Anterior cingulate cortex (tissue), 58 donors: ENCODE data around the gene ASAP2.

Experiments used
- DNase-seq, 58 donors: peaks; one replicate each; lab custom pipeline; 2025; lab: John Stamatoyannopoulos, UW

The ASAP2 gene

GRCh38 chr2:9269695-9270360 is 63.2 kb downstream of the ASAP2 start:
- DNase-seq = no peak

- no peak for DNase-seq
These were observed 64.5 kb downstream of the ASAP2 start for GRCh38 chr2:9271091-9271490.

GRCh38 chr2:9271691-9272090 is 65.1 kb downstream of the ASAP2 start:
- no peak for DNase-seq

DNA sequence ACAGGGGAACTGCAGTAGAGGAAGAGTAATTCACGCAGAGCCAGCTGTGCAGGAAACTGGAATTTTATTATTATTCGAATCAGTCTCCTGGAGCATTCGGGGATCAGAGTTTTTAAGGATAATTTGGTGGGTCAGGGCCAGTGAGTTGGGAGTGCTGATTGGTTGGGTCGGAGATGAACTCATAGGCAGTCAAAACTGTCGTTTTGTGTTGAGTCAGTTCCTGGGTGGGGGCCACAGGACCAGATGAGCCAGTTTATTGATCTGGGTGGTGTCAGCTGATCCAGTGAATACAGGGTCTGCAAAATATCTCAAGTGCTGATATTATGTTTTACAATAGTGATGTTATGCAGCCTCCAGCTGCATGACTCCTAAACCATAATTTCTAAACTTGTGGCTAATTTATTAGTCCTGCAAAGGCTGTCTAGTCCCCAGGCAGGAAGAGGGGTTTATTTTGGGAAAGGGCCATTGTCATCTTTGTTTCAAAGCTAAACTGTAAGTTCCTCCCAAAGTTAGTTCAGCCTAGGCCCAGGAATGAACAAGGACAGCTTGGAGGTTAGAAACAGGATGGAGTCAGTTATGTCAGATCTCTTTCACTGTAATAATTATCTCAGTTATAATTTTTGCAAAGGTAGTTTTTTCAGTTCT is 67.0 kb downstream of the ASAP2 start:
- DNase-seq = no peak

DNA sequence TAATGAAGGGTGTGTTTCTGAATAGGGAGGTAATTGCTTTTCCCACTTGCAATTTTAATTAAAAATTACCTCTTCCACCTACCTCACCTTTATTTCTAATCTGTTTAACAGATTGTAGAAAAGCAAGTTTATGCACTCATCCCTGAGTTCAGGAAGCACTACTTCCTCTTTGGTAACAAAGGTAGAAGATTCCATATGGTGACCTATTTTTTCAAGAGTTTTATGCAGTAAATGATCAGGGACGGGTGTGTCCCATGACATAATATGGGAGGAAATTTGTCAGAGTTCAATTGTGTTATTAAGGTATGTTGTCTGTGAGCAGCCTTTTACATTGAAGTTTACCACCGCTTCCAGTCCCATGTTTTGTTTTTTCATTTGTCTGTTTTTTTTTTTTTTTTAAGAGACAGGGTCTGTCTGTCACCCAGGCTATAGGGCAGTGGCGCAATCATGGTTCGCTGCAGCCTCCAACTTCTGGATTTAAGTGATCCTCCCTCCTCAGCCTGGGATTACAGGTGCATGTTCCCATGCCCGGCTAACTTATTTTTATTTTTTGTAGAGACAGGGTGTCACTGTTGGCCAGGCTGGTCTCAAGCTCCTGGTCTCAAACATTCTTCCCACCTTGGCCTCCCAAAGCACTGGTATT is 68.2 kb downstream of the ASAP2 start:
- DNase-seq = no peak

DNA sequence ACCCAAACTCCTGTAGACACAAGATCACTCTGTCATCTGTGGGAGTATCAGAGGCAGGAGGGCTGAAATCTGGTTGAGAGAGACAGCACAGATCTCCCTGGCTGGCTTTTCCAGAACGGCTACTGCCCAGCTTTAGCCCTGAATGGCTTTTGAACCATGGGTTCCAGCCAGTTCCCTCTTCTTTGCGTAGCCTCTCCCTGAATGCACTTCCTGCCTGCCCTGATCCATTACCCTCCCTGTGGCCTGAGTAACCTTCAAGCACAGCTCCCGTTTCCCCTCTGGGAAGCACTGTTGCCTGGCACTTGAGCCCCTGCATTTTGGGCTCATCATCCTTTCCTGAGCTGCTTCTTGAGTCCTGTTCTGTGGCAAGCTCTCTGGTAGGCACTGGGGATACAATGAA is 68.8 kb downstream of the ASAP2 start:
- DNase-seq = no peak

DNA sequence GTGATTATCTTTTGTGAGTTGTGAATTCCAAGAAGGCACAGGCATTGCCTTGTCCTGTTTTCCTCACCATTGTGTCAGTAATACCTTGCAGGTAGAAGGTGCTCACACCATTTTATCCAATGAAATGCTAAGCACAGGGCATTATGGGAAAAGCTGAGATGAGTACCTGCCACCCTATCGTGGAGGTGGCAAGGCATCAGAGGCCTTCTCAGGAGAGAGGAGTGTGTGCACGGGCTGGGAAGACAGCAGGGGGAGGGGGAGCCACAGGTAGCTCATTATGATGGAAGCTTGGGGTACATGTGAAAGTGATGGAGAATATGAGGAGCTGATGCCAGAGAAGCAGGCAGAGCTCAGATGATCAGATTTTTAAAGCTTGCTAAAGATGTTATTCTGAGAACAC is 69.5 kb downstream of the ASAP2 start:
- no peak for DNase-seq

GRCh38 chr2:9276901-9277451 is 70.4 kb downstream of the ASAP2 start:
- DNase-seq = no peak

DNA sequence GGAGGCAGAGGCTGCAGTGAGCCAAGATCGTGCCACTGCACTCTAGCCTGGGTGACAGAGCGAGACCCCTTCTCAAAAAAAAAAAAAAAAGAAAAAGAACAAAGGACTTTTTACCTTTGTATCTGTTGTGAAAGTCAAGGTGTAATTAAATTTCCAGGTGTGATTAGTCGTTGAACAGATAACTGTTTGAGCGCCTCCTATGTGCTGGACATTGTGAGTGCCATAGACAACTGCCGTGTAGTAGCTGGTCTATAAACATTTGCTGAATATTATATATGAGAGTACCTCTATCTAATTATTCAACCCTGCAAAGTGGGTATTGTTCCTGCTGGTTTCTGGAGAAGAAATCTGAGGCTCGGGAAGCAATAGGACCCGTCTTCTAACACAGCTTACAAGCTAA is 71.8 kb downstream of the ASAP2 start:
- no peak for DNase-seq

DNA sequence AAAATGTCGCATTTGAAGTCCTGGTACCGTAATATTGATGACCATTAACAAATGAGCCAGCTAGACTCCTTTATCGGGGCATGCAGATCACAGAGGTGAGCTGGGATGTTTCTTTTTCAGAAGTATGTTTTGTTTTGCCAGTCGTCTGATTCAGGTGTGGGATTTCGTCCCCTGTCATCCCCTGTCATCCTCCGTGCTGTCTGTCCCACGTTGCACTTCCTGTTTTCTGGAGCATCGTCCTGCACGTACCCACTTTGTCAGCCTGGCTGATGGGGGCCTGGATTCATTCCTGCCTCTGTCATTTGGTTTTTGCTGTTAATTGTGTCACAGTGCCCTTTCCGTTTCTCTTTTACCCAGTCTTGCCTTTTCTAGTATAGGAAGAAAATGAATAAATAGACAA is 72.8 kb downstream of the ASAP2 start:
- DNase-seq = no peak

GRCh38 chr2:9280224-9280623 is 73.6 kb downstream of the ASAP2 start:
- DNase-seq = no peak

DNA sequence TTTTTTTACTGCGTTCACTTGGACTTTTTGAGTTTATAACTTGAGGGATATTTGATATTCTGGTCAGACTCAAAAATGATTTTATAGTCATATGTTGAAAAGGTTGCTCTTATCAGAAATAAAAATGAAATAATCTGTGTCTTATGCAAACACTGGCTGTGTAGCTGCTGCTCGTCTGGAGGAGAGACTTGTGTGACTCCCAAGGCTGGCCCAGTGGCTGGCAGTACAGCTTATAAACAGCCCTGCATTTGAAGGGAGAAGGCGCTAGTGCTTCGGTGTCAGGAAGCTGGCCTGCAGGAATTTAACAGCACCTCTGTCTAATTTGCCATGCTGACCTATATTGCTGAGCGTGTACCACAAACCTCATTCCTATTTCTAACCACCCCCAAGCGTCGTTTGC is 74.5 kb downstream of the ASAP2 start:
- DNase-seq = no peak

DNA sequence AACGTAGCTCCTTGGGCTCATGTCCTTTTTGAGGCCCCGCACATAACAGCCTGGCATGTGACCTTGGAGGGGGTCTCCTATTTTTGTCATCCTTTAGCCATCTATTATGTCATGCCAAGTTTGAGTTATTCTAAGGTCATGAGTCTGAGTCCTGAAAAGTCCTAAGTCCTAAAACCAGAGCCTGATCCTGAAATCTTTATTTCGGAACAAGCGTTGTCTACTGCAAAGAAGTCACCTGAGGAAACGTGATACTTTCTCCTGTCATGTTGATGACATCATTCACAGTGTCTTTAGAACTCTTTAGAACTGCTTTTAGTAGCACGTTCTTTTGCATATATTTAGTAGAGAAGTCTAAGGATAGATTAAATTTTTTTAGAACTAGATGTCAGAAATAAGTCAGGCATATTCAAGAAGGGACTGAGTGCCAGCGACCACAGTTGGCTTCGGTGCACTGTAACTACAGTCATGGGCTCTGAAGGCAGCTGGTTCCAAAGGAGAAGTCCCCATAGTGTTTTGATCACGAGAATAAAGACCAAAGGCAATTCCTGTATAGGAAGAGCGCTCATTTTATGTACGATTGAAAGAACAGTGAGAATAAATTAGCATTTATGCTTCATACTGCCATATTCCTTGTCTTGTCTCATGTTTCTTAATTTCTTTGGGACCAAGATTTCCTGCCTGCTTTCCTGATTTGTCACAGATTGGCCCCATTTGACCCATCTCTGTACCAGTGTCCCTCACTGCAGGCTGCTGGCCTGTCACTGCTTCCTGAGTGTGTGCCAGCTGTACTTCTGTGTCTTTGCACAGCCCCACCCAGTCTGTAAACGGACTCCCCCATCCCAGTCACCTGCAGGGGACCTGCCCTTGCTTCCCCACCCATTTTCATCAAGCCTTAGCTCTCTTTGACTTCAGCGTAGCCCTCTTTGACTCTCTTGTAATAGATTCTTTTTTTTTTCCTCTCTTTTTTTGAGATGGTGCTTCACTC is 75.8 kb downstream of the ASAP2 start:
- DNase-seq = no peak

DNA sequence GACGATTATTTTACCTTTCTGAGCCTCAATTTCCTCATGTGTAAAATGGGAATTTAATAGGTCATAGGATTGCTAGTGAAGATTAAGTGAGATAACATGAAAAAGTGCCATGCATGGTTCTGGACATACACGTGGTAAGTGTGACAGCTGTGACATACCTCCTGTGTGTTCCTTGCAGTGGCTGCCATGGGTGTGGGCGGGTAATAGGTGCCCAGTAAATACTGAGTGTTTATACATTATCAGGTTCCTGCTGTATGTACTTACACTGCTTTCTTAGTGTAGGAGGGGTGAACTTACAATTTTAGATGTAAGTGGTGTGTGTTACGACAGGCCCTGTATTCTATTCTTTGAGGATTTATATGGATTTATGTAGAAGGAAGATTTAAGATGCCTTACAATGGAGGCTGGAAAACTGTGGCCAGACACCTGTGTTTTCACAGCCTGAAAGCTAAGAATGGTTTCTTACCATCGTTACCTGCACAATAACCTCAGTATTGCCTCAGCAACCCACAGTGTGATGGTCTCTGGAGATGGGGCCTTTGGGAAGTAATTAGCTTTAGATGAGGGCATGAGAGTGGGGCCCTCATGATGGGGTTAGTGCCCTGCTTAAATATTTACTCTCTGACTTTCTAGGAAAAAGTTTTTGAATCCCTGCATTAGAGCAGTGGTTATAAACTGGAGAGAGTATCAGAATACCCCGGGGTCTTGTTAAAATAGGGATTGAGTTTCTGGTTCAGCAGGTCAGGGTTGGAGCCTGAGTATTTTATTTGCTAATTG is 78.1 kb downstream of the ASAP2 start:
- DNase-seq = no peak

GRCh38 chr2:9285385-9285920 is 78.8 kb downstream of the ASAP2 start:
- no peak for DNase-seq

- no peak for DNase-seq
These were observed 79.3 kb downstream of the ASAP2 start for GRCh38 chr2:9285921-9286320.

DNA sequence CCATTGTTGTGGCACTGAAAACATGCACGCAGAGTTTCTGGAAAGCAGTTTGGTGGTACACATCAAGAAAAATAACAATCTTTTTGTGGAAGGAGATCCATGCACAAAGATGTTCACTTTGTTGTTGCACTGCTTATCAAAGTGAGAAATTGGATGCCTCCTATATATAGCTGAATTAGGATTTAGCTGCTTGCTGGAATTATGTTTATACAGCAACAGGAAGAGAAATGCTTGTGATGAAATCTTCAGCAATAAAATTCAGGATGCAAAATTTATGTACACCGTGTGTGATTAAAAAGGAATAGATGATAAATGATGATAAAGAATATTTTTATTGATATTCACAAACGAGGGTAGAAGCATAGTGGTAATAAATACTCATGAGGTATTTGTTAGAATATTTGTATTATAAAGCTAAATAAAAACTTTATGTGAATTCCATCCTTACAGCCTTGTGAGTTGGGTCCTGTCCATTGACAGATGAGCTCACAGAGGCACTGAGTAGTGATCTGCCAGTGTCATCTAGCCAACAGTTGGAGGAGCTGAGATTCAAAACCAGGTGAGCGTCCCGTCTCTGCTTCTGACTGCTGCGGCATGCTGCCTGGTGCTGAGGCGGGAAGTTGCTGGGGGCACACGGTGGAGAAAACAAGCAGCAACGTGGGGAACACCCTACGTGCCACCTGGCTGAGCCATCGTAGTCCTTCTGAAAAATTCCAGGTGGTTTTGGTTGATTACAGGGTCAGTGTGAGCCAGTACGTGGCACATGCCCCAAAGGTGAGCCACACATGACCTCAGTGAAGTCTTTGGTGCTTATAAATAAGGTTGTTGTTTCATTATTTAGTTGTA is 80.2 kb downstream of the ASAP2 start:
- no peak for DNase-seq

DNA sequence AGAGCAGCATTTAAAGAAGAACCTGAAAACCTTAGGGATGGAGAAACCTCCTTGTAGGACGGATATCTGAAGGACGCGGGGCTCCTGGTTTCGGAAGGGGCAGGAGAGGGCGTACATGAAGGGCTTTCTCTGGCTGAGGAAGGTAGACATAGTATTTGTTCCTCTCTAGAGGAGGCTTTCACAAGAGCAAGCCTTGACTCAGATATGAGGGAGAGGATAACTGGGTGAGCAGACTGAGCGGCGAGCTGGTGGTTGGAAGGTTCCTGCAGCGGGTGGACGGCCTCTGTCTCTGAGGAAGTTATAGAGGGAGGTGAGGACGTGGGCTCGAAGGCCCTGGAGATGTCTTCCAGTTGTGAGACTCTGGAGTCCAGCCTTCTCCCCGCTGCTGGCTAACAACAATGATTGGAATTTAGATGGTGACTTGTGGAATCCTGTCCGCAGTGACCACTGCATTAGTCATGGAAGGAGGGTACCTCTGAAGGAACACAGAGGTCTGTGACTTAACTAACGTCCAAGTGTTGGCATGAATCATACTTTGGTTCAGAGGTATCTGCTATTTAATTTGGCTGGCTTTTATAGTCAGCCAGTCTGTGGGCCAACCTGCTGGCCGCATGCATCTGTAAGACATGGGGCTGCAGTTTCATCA is 80.9 kb downstream of the ASAP2 start:
- DNase-seq = no peak
